PC-3 (cell line): Measurements from ENCODE around the gene PHC3.

Source experiments
- EZH2 ChIP-seq: fragments of 300-600 bp; sonication (generic); IDR thresholded peaks from one replicate; pipeline ENCODE4 v1.6.1; 2017; ENCODE audit warnings: antibody characterized with exemption, mild to moderate bottlenecking, low read length; ENCODE audit not compliant: unreplicated experiment
- TF ChIP-seq, protein P1 (sequence below): fragments of 300-600 bp; sonication (generic); conservative IDR thresholded peaks from 2 replicates; pipeline ENCODE4 v1.5.1; 2017; ENCODE audit warnings: antibody characterized with exemption, low read depth, mild to moderate bottlenecking, low read length

DNA sequence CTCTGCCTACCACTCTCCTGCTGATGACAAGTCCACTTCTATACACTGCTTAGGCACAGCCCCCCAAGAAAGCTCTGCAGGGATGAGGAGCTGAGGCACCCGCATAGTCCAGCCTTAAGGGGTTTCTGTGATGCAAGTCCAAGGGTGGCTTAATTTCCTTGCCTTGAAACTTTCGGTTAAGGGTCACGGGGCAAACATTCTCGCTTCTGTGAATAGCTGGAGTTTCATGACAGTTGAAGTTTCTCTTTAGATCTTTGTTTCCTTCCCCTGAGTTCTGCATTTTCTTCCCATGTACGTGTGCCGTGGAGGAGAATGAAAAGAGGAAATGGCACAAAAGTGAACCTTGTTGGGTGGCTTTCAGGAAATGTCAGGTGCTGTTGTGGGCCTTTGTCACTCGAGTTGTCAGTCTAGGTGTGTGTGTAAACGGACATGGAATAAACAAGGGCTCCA is 136.7 kb downstream of the PHC3 start:
- TF ChIP-seq, protein P1, sequence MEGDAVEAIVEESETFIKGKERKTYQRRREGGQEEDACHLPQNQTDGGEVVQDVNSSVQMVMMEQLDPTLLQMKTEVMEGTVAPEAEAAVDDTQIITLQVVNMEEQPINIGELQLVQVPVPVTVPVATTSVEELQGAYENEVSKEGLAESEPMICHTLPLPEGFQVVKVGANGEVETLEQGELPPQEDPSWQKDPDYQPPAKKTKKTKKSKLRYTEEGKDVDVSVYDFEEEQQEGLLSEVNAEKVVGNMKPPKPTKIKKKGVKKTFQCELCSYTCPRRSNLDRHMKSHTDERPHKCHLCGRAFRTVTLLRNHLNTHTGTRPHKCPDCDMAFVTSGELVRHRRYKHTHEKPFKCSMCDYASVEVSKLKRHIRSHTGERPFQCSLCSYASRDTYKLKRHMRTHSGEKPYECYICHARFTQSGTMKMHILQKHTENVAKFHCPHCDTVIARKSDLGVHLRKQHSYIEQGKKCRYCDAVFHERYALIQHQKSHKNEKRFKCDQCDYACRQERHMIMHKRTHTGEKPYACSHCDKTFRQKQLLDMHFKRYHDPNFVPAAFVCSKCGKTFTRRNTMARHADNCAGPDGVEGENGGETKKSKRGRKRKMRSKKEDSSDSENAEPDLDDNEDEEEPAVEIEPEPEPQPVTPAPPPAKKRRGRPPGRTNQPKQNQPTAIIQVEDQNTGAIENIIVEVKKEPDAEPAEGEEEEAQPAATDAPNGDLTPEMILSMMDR: no peak
- TF ChIP-seq EZH2: no peak
